ENCODE results near the gene CD86. TPM values are rescaled to one million over a fixed set of nuclear protein-coding genes. Genes with fewer than 3 reads are reported as not detected.

The CD86 gene
- total and polyA plus RNA-seq, 8 donors: 1.6 to 17.6 (median 2.8) TPM

- no peaks in the 10 kb centered on the region for H3K27me3 ChIP-seq
- H3K9me3 ChIP-seq: no peaks in the 10 kb centered on the region
- peaks cover 0 to 9% of the 10 kb centered on the region in 2 donors for H3K4me1 ChIP-seq
- no peaks in the 10 kb centered on the region for H3K36me3 ChIP-seq
- no peak overlapping the region for H3K4me3 ChIP-seq
- ATAC-seq (no peak), DNase-seq (no peak)
- H3K27ac ChIP-seq: no peak overlapping the region
- intact Hi-C loops (cut with DNase I): no loop called here
- TF ChIP-seq, protein P1, sequence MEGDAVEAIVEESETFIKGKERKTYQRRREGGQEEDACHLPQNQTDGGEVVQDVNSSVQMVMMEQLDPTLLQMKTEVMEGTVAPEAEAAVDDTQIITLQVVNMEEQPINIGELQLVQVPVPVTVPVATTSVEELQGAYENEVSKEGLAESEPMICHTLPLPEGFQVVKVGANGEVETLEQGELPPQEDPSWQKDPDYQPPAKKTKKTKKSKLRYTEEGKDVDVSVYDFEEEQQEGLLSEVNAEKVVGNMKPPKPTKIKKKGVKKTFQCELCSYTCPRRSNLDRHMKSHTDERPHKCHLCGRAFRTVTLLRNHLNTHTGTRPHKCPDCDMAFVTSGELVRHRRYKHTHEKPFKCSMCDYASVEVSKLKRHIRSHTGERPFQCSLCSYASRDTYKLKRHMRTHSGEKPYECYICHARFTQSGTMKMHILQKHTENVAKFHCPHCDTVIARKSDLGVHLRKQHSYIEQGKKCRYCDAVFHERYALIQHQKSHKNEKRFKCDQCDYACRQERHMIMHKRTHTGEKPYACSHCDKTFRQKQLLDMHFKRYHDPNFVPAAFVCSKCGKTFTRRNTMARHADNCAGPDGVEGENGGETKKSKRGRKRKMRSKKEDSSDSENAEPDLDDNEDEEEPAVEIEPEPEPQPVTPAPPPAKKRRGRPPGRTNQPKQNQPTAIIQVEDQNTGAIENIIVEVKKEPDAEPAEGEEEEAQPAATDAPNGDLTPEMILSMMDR (IDR thresholded peaks at IDR 0.05): no peak
Observed at GRCh38 chr3:122088531-122088930, 33.4 kb downstream of the CD86 start.

GRCh38 chr3:122091602-122092295 is 36.6 kb downstream of the CD86 start:
- intact Hi-C loops (cut with DNase I): no loop called here
- Histone ChIP-seq H3K36me3 (no peaks in the 10 kb centered on the region), H3K27me3 (no peaks in the 10 kb centered on the region), H3K4me3 (no peak overlapping the region), H3K9me3 (no peaks in the 10 kb centered on the region), H3K27ac (no peak overlapping the region), H3K4me1 (peaks cover 0 to 9% of the 10 kb centered on the region in 2 donors)
- TF ChIP-seq, protein P1 (IDR thresholded peaks at IDR 0.05): no peak
- ATAC-seq (peak; percentile 56), DNase-seq (no peak)

- peak in 1 of 4 donors; percentile 47 for DNase-seq
- intact Hi-C loops (cut with DNase I): no loop called here
- TF ChIP-seq, protein P1 (IDR thresholded peaks at IDR 0.05): peak in 1 of 2 donors; percentile 30
- Histone ChIP-seq H3K4me3 (no peak overlapping the region), H3K4me1 (peaks cover 0 to 9% of the 10 kb centered on the region in 2 donors), H3K27ac (no peak overlapping the region), H3K27me3 (no peaks in the 10 kb centered on the region), H3K9me3 (no peaks in the 10 kb centered on the region), H3K36me3 (no peaks in the 10 kb centered on the region)
- peak; percentile 81 for ATAC-seq
Observed at GRCh38 chr3:122092460-122093165, 37.5 kb downstream of the CD86 start.

DNA sequence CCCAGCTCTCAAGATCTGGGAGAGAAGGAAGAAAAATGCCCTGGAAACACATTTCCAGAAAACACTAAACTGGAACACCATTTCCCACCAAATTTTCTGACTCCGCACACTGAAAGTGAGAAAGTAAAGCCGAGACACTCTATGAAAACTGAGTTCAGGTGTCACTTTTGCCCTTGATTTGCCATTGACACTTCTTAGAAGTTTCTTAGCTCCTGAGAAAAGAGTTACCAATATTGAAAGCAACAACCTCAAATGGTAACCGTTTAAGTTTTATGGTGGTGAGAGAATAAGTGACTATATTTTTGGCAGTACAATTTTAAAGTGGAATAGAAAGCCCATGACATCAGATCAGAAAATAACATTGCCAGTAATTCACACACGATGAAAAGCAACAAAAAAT is 39.0 kb downstream of the CD86 start:
- no peak overlapping the region for H3K4me3 ChIP-seq
- H3K27me3 ChIP-seq: no peaks in the 10 kb centered on the region
- H3K4me1 ChIP-seq: peaks cover 0 to 9% of the 10 kb centered on the region in 2 donors
- DNase-seq: no peak
- H3K36me3 ChIP-seq: no peaks in the 10 kb centered on the region
- H3K9me3 ChIP-seq: no peaks in the 10 kb centered on the region
- no peak for ATAC-seq
- H3K27ac ChIP-seq: no peak overlapping the region
- TF ChIP-seq, protein P1 (IDR thresholded peaks at IDR 0.05): no peak
- intact Hi-C loops (cut with DNase I): no loop called here

DNA sequence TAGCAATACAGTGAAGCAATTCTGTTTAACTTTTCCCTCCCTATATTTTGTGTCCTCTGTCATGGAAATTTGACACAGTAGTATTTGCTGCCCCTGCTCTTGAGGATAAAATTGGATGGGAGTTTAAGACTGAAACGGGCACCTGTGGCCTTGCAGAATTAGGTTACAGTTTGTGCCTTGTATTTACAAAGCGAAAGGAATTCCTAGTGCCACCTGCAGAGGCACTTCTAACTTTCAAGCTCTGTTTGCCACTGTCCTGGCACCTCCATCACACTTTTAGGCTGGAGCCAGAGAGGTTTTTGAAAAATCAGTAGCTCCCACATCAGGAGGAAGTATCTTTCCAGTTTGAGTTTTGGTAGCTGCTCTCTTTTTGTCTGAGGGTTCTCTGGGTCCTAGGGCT is 39.5 kb downstream of the CD86 start:
- DNase-seq: no peak
- TF ChIP-seq, protein P1 (IDR thresholded peaks at IDR 0.05): no peak
- Histone ChIP-seq H3K27ac (no peak overlapping the region), H3K4me1 (peaks cover 0 to 9% of the 10 kb centered on the region in 2 donors), H3K36me3 (no peaks in the 10 kb centered on the region), H3K27me3 (no peaks in the 10 kb centered on the region), H3K4me3 (no peak overlapping the region), H3K9me3 (no peaks in the 10 kb centered on the region)
- intact Hi-C loops (cut with DNase I): no loop called here
- no peak for ATAC-seq

All from left lung (tissue), 10 donors.